CD8-positive, alpha-beta memory T cell (primary cell): ENCODE results near the gene PRDX5. TPM values are rescaled to one million over a fixed set of nuclear protein-coding genes. Genes with fewer than 3 reads are reported as not detected.

Experiments used
- CTCF ChIA-PET: fragments of 350-600 bp; sonication (Branson Sonifier 250); formaldehyde crosslinking; loops from one replicate; lab custom pipeline; 2021; ENCODE audit warnings: antibody characterized with exemption; lab: Charles Lee
- POLR2A ChIA-PET: fragments of 350-600 bp; sonication (Branson Sonifier 250); formaldehyde crosslinking; loops from one replicate; lab custom pipeline; 2021; ENCODE audit warnings: antibody characterized with exemption; lab: Charles Lee
- DNase-seq, 5 donors: peaks; one replicate each; pipeline versions ENCODE4 v3.0.0 to v3.0.0-alpha.2; 2020 to 2022; ENCODE audit warnings: mixed read lengths in 1 of 5
- H3K27ac ChIP-seq: one replicate; pipeline ENCODE4 v1.7.0; 2013; ENCODE audit warnings: low read depth, mild to moderate bottlenecking, low read length, moderate library complexity
- H3K27me3 ChIP-seq: 2 replicates; pipeline ENCODE4 v1.7.0; 2013; ENCODE audit warnings: low read length, mild to moderate bottlenecking; ENCODE audit not compliant: insufficient read depth, poor library complexity, severe bottlenecking
- H3K36me3 ChIP-seq: 2 replicates; pipeline ENCODE4 v1.7.0; 2013; ENCODE audit warnings: mild to moderate bottlenecking, low read length, moderate library complexity; ENCODE audit not compliant: insufficient read depth
- H3K4me1 ChIP-seq: 2 replicates; pipeline ENCODE4 v1.7.0; 2013; ENCODE audit warnings: mild to moderate bottlenecking, low read length, moderate library complexity; ENCODE audit not compliant: insufficient read depth
- H3K4me3 ChIP-seq: 2 replicates; pipeline ENCODE4 v1.7.0; 2013; ENCODE audit warnings: mild to moderate bottlenecking, low read length
- H3K9me3 ChIP-seq: 2 replicates; pipeline ENCODE4 v1.7.0; 2013; ENCODE audit warnings: mild to moderate bottlenecking, low read length
- H3K27ac Mint-ChIP-seq, 8 donors: one replicate each; pipeline ENCODE4 v1.8.0; 2020 to 2021; ENCODE audit warnings: mixed read lengths in 8 of 8, mild to moderate bottlenecking in 6 of 8, inconsistent platforms in 3 of 8, moderate library complexity in 3 of 8
- H3K27me3 Mint-ChIP-seq, 2 donors: one replicate each; pipeline ENCODE4 v1.8.0; 2020 to 2021; ENCODE audit warnings: mixed read lengths in 2 of 2, mild to moderate bottlenecking in 1 of 2, moderate library complexity in 1 of 2
- H3K36me3 Mint-ChIP-seq, 3 donors: one replicate each; pipeline ENCODE4 v1.8.0; 2020 to 2021; ENCODE audit warnings: mixed read lengths in 3 of 3, inconsistent platforms in 1 of 3, mild to moderate bottlenecking in 1 of 3
- H3K4me1 Mint-ChIP-seq, 3 donors: one replicate each; pipeline ENCODE4 v1.8.0; 2020 to 2021; ENCODE audit warnings: mixed read lengths in 3 of 3, inconsistent platforms in 1 of 3, mild to moderate bottlenecking in 1 of 3
- H3K4me3 Mint-ChIP-seq, 7 donors: one replicate each; pipeline ENCODE4 v1.8.0; 2020 to 2021; ENCODE audit warnings: mixed read lengths in 7 of 7, mild to moderate bottlenecking in 6 of 7, moderate library complexity in 4 of 7, inconsistent platforms in 2 of 7
- H3K9me3 Mint-ChIP-seq, 5 donors: one replicate each; pipeline ENCODE4 v1.8.0; 2020 to 2022; ENCODE audit warnings: mixed read lengths in 5 of 5, mild to moderate bottlenecking in 3 of 5, moderate library complexity in 2 of 5, inconsistent platforms in 1 of 5
- polyA plus RNA-seq: library from polyadenylated mRNA; unstranded; fragments of 300-500 nt; fragmentation: Illumina TruSeq; gene quantifications from one replicate; pipeline ENCODE4 v1.2.3, GENCODE V29; 2021
- total RNA-seq, 2 experiments: library from RNA; stranded (reverse); gene quantifications; one replicate each; pipeline ENCODE4 v1.2.3, GENCODE V29; 2021

PRDX5 gene
- total and polyA plus RNA-seq, 3 experiments from 2014 or later = 114 to 170 (median 126) TPM

DNA sequence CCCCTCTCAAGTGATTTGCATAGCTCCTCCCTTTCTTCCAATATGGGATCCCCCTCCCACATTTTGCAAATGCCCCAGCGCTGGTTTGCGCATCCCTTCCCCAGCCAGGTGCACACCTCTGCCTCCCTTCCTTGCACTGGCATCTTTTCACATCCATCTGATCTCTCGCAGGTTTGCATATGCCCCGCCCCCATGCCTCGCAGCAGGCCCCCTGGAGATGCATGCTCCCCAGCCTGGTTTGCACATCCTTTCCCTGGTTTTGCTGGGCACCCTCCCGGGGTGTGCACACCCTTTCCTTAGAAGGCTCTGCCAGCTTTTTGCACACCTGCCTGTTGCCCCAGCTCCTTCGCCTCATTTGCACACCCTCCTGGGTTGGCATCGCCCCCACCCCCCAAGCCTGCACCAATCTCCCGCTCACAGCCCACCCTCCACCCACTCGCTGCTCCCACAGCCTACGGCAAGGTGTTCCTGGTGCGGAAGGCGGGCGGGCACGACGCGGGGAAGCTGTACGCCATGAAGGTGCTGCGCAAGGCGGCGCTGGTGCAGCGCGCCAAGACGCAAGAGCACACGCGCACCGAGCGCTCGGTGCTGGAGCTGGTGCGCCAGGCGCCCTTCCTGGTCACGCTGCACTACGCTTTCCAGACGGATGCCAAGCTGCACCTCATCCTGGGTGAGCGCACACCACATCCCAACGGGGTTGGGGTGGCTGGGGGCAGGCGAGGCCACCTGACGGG lies 42.0 kb downstream of the PRDX5 start:
- CTCF ChIA-PET = interaction anchor here (0.9 to 2.0 kb wide), 8 partner anchors 11 to 292 kb away, joined by 3 to 8 read pairs (median 6); partner anchors contain the start of genes ESRRA, PRDX5 and TRMT112
- H3K27me3 Mint-ChIP-seq = no peaks in the 10 kb centered on the region

DNA sequence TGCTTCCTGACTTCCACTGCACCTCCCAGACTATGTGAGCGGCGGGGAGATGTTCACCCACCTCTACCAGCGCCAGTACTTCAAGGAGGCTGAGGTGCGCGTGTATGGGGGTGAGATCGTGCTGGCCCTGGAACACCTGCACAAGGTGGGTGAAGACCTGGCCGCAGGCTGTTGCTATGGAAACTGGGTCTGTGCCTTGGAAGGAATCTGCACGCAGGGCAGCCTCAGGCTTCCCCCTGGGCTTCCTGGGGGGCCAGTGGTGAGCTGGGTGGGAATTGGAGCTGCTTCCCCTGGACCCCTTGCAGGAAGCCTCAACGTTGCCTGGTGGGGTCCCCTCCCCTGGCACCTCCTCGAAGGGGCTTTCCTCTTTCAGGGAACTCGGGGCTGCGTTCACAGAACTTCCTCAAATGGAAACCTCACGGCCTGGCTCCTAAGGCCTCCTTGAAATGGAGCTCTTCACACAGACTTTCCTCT lies 42.6 kb downstream of the PRDX5 start:
- peaks cover 22% of the 10 kb centered on the region for H3K4me1 ChIP-seq
- peak overlapping the region; percentile 83 to 94 (median 89) for H3K4me3 Mint-ChIP-seq
- H3K27ac Mint-ChIP-seq = peak overlapping the region in 5 of 8 donors; percentile 19 to 92 (median 66)
- POLR2A ChIA-PET = interaction anchor here (0.7 to 3.4 kb wide), 2 partner anchors 43 to 178 kb away, joined by 4 to 15 read pairs; partner anchors contain the start of genes PRDX5 and TRMT112
- no peak overlapping the region for H3K27ac ChIP-seq
- H3K27me3 Mint-ChIP-seq = no peaks in the 10 kb centered on the region
- H3K9me3 ChIP-seq = no peaks in the 10 kb centered on the region
- DNase-seq = peak in 1 of 5 donors; percentile 25
- peaks cover 5 to 57% (median 9%) of the 10 kb centered on the region in 3 donors for H3K36me3 Mint-ChIP-seq
- H3K9me3 Mint-ChIP-seq = no peaks in the 10 kb centered on the region
- H3K4me1 Mint-ChIP-seq = peaks cover 24 to 41% (median 30%) of the 10 kb centered on the region in 3 donors
- peaks cover 7% of the 10 kb centered on the region for H3K36me3 ChIP-seq
- H3K27me3 ChIP-seq = no peaks in the 10 kb centered on the region
- CTCF ChIA-PET = interaction anchor here (1.0 to 2.0 kb wide), 7 partner anchors 10 to 291 kb away, joined by 3 to 8 read pairs (median 5); partner anchors contain the start of genes ESRRA, PRDX5 and TRMT112
- peak overlapping the region; percentile 77 for H3K4me3 ChIP-seq

More for the DNA sequence above, 42.0 kb downstream of the PRDX5 start:
- peaks cover 24 to 42% (median 30%) of the 10 kb centered on the region in 3 donors for H3K4me1 Mint-ChIP-seq
- no peaks in the 10 kb centered on the region for H3K9me3 Mint-ChIP-seq
- H3K36me3 ChIP-seq = peaks cover 7% of the 10 kb centered on the region
- peak overlapping the region; percentile 77 for H3K4me3 ChIP-seq
- peak in 1 of 5 donors; percentile 30 for DNase-seq
- H3K27me3 ChIP-seq = no peaks in the 10 kb centered on the region
- H3K27ac Mint-ChIP-seq = peak overlapping the region; percentile 19 to 96 (median 80)
- peak overlapping the region; percentile 83 to 94 (median 89) for H3K4me3 Mint-ChIP-seq
- H3K4me1 ChIP-seq = peaks cover 22% of the 10 kb centered on the region
- peak overlapping the region; percentile 76 for H3K27ac ChIP-seq
- POLR2A ChIA-PET = interaction anchor here (0.7 to 3.4 kb wide), 3 partner anchors 17 to 178 kb away, joined by 4 to 15 read pairs (median 5); partner anchors contain the start of genes PRDX5 and TRMT112
- no peaks in the 10 kb centered on the region for H3K9me3 ChIP-seq
- peaks cover 5 to 53% (median 9%) of the 10 kb centered on the region in 3 donors for H3K36me3 Mint-ChIP-seq

GRCh38 chr11:64361659-64362058 lies 43.7 kb downstream of the PRDX5 start:
- H3K9me3 ChIP-seq = no peaks in the 10 kb centered on the region
- peak overlapping the region in 2 of 8 donors; percentile 13 to 36 for H3K27ac Mint-ChIP-seq
- H3K9me3 Mint-ChIP-seq = no peaks in the 10 kb centered on the region
- H3K4me3 ChIP-seq = no peak overlapping the region
- H3K4me1 Mint-ChIP-seq = peaks cover 21 to 35% (median 29%) of the 10 kb centered on the region in 3 donors
- peak overlapping the region in 1 of 7 donors; percentile 77 for H3K4me3 Mint-ChIP-seq
- no peaks in the 10 kb centered on the region for H3K27me3 Mint-ChIP-seq
- H3K27ac ChIP-seq = no peak overlapping the region
- H3K36me3 Mint-ChIP-seq = peaks cover 5 to 62% (median 11%) of the 10 kb centered on the region in 3 donors
- ChIA-PET CTCF (interaction anchor here (1.5 to 2.0 kb wide), 4 partner anchors 9 to 87 kb away, joined by 3 to 6 read pairs (median 4); partner anchors contain the start of gene ESRRA), POLR2A (no interaction called here)
- DNase-seq = no peak
- peaks cover 22% of the 10 kb centered on the region for H3K4me1 ChIP-seq
- peaks cover 7% of the 10 kb centered on the region for H3K36me3 ChIP-seq
- no peaks in the 10 kb centered on the region for H3K27me3 ChIP-seq

GRCh38 chr11:64362339-64362738 lies 44.4 kb downstream of the PRDX5 start:
- no peak overlapping the region for H3K27ac ChIP-seq
- no peaks in the 10 kb centered on the region for H3K27me3 Mint-ChIP-seq
- peaks cover 7% of the 10 kb centered on the region for H3K36me3 ChIP-seq
- peak overlapping the region in 2 of 7 donors; percentile 27 to 77 for H3K4me3 Mint-ChIP-seq
- H3K36me3 Mint-ChIP-seq = peaks cover 5 to 67% (median 14%) of the 10 kb centered on the region in 3 donors
- H3K9me3 ChIP-seq = no peaks in the 10 kb centered on the region
- no peaks in the 10 kb centered on the region for H3K27me3 ChIP-seq
- no peak overlapping the region for H3K4me3 ChIP-seq
- POLR2A ChIA-PET = no interaction called here
- CTCF ChIA-PET = no interaction called here
- DNase-seq = no peak
- H3K27ac Mint-ChIP-seq = peak overlapping the region in 4 of 8 donors; percentile 7 to 36 (median 24)
- peaks cover 20 to 32% (median 29%) of the 10 kb centered on the region in 3 donors for H3K4me1 Mint-ChIP-seq
- H3K9me3 Mint-ChIP-seq = no peaks in the 10 kb centered on the region
- peaks cover 21% of the 10 kb centered on the region for H3K4me1 ChIP-seq

- CTCF ChIA-PET = no interaction called here
- Mint-ChIP-seq H3K4me1 (peaks cover 13 to 21% (median 17%) of the 10 kb centered on the region in 3 donors), H3K4me3 (no peak overlapping the region), H3K27me3 (peaks cover 0 to 1% of the 10 kb centered on the region in 2 donors), H3K9me3 (no peaks in the 10 kb centered on the region), H3K27ac (peak overlapping the region in 1 of 8 donors; percentile 32), H3K36me3 (peaks cover 5 to 84% (median 14%) of the 10 kb centered on the region in 3 donors)
- DNase-seq = no peak
- H3K27me3 ChIP-seq = no peaks in the 10 kb centered on the region
- peaks cover 7% of the 10 kb centered on the region for H3K36me3 ChIP-seq
- no peak overlapping the region for H3K27ac ChIP-seq
- no peaks in the 10 kb centered on the region for H3K9me3 ChIP-seq
- no peak overlapping the region for H3K4me3 ChIP-seq
- POLR2A ChIA-PET = no interaction called here
- H3K4me1 ChIP-seq = peaks cover 5% of the 10 kb centered on the region
These were observed 46.5 kb downstream of the PRDX5 start for GRCh38 chr11:64364435-64364834.

GRCh38 chr11:64364911-64365310 lies 47.0 kb downstream of the PRDX5 start:
- H3K4me1 Mint-ChIP-seq = peaks cover 9 to 16% (median 12%) of the 10 kb centered on the region in 3 donors
- H3K27ac Mint-ChIP-seq = no peak overlapping the region
- no peak overlapping the region for H3K4me3 ChIP-seq
- H3K36me3 Mint-ChIP-seq = peaks cover 5 to 85% (median 15%) of the 10 kb centered on the region in 3 donors
- no peak overlapping the region for H3K4me3 Mint-ChIP-seq
- no peaks in the 10 kb centered on the region for H3K27me3 ChIP-seq
- H3K36me3 ChIP-seq = peaks cover 7% of the 10 kb centered on the region
- peaks cover 0 to 1% of the 10 kb centered on the region in 2 donors for H3K27me3 Mint-ChIP-seq
- DNase-seq = no peak
- CTCF ChIA-PET = no interaction called here
- POLR2A ChIA-PET = interaction anchor here (0.6 kb wide), 1 partner anchor 64 kb away, joined by 3 read pairs; no protein-coding TSS in a partner anchor
- H3K27ac ChIP-seq = no peak overlapping the region
- no peaks in the 10 kb centered on the region for H3K9me3 Mint-ChIP-seq
- H3K9me3 ChIP-seq = no peaks in the 10 kb centered on the region
- H3K4me1 ChIP-seq = peaks cover under 1% of the 10 kb centered on the region

DNA sequence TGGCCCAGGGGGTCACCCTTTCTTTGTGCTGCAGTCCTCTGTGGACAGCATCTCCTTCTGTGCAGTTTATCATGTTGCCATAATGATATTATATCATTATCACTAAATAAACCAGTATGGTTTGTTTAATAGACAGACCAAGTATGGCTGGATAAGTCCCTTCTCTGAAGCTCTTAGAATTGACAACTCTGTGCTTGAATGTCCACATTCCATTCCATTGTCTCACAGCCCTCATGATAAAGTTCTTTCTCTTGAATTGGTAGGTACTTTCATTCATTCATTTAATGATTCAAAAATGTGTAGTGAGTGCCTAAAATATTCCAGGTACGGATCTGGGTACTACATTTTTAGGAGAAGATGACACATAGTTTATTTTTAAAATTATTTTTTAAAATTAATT lies 48.8 kb downstream of the PRDX5 start:
- no peaks in the 10 kb centered on the region for H3K27me3 ChIP-seq
- no peaks in the 10 kb centered on the region for H3K9me3 Mint-ChIP-seq
- peak overlapping the region in 1 of 8 donors; percentile 52 for H3K27ac Mint-ChIP-seq
- POLR2A ChIA-PET = no interaction called here
- peaks cover 0 to 1% of the 10 kb centered on the region in 2 donors for H3K27me3 Mint-ChIP-seq
- H3K36me3 ChIP-seq = peaks cover 7% of the 10 kb centered on the region
- H3K4me1 ChIP-seq = no peaks in the 10 kb centered on the region
- DNase-seq = no peak
- H3K4me3 ChIP-seq = no peak overlapping the region
- peaks cover 0 to 9% (median 2%) of the 10 kb centered on the region in 3 donors for H3K4me1 Mint-ChIP-seq
- no peak overlapping the region for H3K27ac ChIP-seq
- H3K36me3 Mint-ChIP-seq = peaks cover 5 to 78% (median 13%) of the 10 kb centered on the region in 3 donors
- CTCF ChIA-PET = no interaction called here
- no peaks in the 10 kb centered on the region for H3K9me3 ChIP-seq
- no peak overlapping the region for H3K4me3 Mint-ChIP-seq
